HG02973 (cell line): Measurements from ENCODE around the gene GORAB.

Source experiments
- ATAC-seq: cut with Tn5 transposase; IDR thresholded peaks from one replicate; pipeline ENCODE4 v1.9.1; 2021; ENCODE audit warnings: moderate library complexity; ENCODE audit not compliant: unreplicated experiment

GORAB gene

DNA sequence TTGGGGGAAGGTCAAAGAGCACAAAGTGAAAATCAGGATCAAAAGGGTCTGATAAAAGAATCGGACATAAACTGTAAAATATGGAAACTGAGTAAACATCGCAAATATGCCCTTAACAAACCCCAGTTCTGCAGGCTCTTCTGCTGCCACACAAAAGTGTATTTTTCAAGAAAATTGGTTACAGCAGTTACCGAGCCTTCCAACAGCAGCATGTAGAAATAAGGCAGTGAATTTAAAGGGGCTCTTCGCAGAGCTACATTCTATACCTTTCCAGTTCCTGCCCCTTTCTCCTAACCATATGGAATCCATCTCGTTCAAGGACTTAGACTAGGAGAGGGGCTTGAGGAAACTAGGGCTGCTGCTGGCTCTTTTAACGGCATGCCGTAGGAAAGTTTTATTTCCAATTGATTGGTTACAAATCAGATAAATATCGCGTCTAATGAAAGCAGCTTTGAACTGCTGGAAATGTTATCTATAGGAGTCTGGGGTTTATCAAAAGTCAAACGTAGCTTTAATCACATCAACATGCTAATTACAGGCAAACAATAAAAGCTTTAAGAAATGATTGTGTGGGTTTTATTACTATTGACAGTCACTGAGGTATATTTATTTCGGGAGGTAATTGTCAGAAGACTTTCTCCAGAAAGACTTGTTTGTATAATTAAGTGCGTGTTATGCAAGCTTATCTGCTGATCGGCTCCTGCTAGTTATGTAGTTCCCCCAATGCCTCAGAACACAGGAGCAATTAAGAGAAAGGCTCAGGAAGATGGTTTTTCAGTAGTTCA, 59.1 kb downstream of the GORAB start:
- ATAC-seq = no peak

DNA sequence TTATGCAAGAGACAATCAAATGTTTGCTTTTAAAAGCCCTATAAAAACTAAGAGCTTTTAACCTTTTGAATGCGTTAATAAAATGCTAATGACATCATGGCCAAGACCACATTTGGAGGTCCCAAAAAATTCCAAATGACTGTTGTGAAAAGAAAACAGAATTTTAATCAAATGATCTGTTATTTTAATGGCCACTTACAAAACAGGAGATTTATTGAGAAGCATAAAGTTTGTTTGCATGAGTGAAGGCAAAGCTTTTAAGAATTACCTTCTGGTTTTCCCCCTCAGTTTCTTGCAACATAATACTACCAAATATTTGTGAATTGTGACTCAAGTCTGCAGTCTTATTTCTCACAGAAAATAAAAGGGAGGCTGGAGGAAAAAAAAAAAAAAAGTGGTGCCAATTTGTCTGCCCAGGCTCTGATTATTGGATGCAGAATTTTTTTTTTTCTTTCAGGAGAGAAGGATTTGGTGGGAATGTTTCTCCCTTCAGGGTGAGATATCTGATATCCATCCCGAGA, 60.7 kb downstream of the GORAB start:
- no peak for ATAC-seq

DNA sequence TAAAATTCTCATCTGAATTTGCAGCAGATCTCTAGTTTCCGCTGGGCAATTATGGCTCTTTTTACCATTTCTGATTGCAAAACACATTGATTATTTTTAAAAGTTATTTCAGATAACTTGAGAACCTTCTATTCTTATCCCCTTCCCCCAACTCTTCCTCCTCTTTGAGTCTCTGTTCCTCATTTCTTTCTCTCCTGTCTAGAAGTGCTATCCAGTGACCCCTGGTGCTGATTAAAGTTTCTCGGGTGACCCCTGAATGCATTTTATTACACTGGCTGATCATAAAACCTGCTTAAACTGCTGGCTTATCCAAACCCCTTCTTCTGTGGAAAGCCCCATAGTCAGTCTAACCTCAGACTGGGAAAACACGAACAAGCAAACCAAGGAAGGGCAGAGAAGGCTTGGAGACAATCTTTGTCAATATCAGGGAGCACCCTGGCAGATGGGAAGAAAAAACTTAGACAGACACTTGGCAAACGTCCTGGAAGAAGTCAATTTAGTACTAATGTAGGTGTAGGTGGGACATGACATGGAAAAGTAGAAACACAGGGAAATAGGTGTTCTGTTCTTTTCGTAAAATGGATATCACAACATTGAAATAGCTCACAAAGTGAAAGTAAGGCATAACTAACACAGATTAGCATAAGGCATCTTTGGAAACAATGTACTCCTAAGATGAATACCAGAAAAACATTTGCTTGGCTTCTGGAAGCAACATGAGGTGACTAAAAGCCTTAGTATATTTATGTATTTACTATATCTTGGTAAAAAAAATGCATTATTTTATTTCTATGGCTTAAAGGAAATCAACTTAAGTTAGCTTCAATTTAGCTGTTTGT, 61.4 kb downstream of the GORAB start:
- ATAC-seq = no peak

DNA sequence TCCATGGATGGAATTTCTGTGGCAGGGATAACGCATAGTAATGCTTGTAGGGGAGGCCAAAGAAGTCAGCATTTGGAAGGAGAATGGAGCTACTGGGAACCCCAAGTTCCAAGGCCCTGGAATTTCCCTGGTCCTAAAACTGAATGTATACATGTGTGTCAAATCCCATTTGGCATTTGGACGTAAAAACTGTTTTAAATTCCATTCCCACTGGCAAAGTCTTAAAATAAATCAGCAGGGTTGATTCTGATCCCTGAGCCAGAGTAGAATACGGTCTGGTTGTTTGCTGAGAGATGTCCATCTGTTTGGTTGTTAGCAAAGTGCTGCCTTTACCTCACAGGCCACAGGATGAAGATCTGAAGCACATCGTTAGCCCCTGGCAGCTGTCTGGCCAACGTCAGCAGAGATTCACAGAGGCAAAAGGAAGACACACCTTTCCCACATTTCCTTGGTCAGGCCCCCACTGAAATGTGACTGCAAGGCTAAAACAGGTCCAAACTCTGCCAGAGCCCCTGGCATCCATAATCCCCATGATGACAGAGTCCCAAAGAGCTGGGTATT, 62.2 kb downstream of the GORAB start:
- ATAC-seq = no peak

DNA sequence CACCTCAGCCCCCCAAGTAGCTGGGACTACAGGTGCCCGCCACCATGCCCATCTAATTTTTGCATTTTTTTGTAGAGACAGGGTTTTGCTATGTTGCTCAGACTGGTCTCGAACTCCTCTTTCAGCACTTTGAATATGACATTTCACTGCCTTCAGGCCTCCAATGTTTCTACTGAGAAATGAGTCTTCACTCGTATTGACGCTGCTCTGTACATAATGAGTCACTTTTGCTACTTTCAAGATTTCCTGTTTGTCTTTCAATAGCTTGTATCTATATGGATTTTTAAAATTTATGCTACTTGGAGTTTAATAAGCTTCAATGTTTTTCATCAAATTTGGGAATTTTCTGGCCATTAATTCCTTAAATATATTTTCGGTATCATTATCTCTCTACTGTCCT, 64.7 kb downstream of the GORAB start:
- no peak for ATAC-seq

DNA sequence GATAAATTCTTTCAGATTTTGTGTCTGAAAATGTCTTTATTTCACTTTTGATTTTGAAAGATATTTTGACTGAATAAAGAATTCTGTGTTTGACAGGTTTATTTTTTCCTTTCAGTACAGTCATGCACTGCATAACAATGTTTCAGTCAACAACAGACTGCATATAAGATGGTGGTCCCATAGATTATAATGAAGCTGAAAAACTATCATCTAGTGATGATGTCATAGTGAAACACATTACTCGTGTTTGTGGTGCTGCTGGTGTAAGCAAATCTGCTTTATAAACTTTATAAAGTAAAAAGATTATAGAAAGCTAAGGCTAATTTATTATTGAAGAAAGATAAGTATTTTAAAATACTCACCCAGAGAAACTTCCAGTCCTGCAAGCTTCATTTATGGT, 66.7 kb downstream of the GORAB start:
- ATAC-seq = no peak

DNA sequence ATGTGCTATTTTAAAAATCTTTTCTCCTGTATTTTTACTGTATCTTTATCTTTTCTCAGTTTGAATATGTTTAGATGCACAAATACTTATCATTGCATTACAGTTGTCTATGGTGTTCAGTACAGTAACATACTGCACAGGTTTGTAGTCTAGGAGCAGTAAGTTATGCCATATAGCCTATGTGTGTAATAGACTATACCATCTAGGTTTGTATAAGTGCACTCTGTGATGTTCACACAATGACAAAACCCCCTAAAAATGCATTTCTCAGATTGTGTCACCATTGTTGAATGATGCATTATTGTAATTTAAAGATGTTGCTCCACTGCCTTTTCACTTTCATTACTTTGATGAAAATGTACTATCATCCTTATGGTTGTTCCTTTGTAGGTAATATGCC, 67.1 kb downstream of the GORAB start:
- ATAC-seq = no peak

DNA sequence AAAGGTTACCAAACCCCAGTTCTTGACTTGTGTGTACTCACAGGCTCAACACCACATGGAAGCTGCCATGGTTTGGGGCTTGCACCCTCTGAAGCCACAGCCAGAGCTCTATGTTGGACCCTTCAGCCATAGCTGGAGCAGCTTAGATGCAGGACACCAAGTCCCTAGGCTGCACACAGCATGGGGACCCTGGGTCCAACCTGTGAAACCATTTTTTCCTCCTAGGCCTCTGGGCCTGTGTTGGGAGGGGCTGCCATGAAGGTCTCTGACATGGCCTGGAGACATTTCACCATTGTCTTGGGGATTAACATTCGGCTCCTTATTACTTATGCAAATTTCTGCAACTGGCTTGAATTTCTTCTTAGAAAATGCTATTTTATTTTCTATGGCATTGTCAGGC, 69.9 kb downstream of the GORAB start:
- no peak for ATAC-seq
